Activated CD8-positive, alpha-beta memory T cell treated with anti-CD3 and anti-CD28 coated beads for 4 hours (primary cell): ENCODE data around the gene PRKG1.
"Not testable (repeated sequence)": the region's sequence is repeated elsewhere in the genome, so short reads cannot be mapped to it uniquely, and the experiment has no call there.

Experiments
- DNase-seq, 2 donors: peaks; one replicate each; pipeline ENCODE4 v3.0.0-alpha.2; 2020; ENCODE audit warnings: low read depth in 2 of 2

Gene PRKG1

DNA sequence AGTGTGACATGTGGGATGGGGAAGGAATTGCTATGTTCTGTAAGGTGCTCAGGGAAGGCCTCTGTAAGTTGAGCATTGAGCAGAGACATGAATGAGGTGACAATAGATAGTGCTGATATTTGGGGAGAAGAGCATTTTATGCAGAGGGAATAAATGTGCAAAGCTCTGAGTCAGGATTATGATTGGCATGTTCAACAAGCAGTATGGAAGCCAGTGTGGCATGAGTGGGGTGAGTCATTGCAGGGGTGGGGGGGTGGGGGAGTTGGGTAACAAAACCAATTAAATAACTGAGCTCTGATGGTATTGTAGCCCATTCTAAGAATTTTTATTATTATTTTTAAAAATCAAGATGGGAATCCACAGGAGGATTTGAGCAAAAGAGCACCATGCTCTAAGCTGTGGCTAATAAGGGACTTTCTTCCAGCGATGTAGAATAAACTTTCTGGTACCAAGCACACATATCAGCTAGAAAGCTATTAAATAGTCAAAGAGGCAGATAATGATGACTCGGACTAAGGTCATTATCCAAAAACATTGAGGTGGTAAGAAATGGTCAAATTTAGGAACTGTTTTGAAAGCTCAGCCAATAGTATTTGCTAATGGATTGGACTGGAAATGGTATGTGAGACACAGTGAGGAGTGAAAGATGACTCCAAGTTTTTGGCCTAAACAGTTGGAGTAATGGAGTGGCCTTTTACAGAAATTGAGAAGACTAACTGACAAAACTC lies 96.4 kb downstream of the PRKG1 start:
- no peak for DNase-seq

DNA sequence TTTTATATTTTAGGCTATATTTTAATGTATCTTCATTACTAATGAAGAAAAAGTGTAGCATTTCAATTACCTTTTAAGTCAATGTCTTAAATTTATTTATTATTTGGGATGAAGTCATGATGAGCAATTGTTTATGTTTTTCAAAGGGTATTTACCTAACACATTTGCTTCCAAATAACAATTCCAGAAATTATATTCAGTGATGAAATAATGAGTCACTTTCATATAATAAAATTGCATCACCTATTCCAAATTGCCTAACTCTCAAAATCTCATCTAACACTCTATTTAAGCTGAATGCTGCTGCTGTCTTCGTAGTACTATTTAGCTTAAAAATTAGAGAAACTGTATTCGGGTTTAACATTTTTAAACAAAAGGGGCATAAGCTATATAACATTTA lies 97.7 kb downstream of the PRKG1 start:
- no peak for DNase-seq

DNA sequence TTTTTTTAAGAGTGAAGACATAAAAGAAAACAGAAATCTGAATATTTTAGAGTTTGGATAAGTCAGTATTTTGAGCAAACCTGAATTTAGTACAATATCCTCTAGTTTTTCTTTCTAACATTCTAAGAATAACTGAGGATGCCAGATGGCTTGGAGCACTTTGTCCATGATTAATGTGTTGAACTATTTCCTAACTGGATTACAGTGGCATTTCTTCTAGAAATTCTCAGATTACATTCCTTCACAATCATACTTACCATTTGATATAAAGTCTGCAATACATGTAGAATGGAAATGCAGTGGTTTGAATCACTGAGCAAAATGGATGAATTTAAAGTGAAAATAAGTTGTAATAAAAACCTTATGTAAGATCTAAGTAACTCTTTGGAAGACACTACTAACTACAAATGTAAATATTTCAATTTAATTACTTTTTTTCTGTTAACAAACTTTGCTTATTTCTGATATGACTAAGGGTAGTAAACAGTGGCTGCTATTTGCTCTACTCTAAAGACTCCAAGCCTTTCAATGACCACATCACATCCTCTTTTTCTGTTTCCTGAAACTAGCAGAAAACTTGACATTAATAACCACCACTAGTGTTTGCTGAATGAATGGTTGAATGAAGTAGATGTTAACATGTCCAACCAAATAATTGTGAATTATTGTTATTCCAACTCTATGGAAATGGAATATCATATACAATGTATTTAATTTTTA lies 102.8 kb downstream of the PRKG1 start:
- no peak for DNase-seq

DNA sequence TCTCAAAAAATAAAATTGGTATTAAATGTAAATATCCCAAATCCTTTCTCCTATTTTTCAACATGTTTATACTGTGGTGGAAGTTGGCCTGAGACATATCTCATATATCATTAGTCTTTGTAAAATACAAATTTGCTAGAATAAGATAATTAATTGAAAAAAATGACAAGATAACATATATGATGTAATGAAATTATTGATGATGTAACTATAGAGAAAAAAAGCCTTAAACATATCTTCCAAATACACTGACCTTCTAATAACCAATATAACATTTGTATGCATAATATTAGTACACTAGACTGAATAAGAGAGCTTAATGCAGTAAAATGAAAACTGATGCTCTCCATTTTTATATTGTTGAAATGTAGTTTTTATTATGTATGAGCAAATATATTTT lies 104.3 kb downstream of the PRKG1 start:
- no peak for DNase-seq

DNA sequence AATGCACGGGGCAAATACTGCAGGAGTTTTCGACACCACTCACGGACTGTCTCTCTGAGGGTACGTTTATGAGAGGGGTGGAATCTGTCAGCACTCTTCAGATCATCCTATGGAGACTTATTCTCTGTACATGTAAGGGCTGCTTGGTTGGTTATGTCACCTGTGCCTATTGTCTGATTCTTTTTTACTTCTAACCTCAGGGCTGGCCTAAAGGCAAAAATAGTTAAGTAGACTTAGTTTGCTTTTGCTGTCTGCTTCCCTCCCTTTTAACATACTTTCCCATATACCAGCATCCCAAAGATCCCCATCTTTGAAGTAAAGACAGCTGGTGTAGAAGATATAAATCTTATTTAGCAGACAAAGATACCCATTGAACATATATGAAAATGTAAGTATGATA lies 105.9 kb downstream of the PRKG1 start:
- DNase-seq, result no peak

DNA sequence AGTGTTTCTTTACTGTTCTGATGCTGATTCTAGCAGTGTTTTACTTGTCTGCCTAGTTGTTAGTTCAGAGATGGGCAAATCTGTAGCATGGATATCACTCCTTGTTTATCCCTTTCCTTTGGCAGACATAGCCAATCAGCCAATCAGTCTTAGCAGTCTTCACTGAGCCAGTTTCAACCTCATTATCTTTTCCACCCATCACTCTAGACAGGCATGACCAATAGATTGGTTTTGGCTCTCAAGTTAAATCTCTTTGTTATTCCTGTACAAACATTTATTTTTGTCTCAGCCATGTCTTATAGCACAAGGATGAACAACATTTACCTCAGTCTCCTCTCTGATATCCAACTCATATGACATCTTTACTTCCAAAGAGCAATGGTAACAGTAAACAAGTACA lies 109.5 kb downstream of the PRKG1 start:
- DNase-seq, result no peak

DNA sequence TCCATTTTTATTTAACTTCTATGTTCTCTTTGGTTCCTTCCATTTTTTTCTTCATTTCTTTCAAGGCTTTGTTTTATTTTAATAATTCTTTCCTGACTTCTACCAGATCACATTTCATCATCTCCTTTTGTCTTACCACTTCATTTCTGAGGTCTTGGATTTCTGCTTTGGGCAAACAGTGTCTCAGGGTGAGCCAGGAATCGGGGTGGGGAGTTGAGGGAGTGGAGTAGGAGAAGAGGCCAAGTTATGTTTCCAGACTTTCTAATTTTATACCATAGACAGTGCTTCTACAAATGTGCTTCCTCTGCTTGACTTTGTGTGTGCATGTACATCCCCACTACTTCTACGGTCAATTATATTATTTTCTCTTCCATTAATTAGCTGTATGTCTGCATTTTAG lies 112.1 kb downstream of the PRKG1 start:
- DNase-seq, result no peak

DNA sequence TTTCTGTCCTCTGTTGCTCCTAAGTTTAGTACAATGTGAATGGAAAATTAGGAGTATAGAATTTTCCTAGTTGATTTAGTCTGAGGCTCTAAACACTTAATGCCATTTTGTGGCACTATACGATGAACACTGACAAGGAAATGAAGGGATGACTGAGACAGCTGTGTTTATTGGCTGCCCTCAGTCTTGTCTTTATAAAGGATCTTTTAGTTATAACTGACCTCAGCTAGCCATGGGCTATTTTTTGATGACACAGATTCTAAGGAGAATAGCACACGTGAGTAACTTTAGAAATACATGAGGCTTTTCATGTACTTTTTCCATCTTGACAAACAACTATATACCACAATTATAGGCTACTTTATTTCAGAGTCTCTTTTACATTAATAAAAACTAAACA lies 113.7 kb downstream of the PRKG1 start:
- DNase-seq, result no peak

DNA sequence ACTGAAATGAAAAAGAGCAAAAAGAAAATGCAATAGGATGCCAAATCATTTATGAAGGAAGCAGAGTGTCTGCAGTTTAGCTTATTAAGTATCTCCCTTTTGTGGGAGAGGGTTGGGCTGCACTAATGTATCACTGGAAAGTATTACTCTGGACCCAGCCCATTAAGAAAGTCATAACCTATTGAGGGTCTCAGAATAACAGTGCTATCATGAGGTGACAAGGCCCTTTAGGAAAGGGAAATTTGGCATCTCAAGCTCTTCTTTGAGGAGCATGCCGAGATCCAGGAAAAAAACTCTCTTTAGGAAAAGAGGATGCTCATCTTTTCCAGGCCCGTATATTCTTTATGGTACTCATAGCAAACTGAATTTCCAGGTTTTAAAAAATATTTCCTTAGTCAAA lies 114.6 kb downstream of the PRKG1 start:
- DNase-seq, result no peak

DNA sequence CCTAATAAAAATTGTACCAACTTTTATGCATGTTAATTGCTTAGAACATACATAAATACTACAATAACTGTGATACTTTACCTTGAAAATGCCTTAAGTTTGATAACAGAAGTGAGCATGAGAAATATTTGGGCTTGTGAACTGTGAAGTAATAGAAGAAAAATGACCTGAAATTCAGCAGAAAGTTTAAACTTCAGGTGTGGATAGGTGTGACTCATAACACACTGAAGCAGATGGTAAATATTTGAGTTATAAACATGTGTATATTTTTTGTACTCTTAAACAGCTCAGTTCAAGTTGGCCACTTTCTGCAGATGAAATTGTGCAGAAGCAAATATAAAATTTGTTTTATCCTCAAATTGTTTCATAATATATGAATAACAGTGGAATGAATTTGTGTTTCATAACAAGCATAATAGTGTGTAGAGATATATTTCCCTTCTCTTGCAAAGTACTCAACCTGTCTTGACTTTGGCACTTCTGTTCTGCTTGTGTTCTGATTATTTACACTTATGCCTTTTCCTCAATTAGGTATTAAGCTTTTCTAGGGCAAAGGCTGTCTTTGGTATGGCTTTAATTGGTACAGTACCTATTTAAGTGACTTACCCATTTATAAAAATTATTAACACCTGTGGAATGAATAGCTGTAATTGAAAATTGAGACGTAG lies 122.4 kb downstream of the PRKG1 start:
- DNase-seq, result no peak

DNA sequence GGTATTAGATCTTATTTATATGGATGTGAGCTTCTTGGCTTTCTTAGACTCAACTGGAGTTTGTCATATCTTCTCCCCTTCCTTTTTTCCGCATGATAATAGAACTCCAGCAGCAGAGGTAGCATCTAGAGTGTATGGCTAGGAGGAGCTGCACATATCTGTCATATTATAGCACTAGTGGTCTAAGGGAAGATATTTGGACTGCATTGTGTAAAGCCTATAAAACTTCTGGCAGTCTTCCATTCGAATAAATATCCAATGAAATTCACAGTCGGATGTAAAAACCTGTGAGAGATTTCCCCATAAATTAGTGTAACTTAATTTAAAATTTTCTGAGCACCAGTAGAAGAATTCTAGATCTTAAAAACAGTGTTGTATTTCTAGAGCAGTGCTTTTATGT lies 123.9 kb downstream of the PRKG1 start:
- DNase-seq, result no peak

DNA sequence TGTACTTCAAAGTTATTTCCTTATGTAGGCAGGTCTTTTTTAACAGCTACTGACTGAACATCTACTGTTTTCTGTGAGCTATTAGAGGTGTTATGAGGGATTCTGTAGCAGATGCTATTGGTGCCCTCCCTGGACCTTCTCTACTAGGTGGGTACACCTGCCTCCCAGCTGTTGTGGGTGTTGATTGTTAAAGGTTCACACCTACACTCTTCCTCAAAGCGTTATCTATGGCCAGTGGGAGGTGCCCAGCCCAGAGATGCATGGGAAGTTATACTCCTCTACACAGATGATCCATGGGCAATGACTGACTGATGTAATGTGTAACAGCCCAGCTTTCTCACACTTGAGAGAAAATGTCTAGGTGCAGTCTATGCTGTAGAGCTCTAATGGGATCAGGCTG lies 127.7 kb downstream of the PRKG1 start:
- DNase-seq, result no peak

DNA sequence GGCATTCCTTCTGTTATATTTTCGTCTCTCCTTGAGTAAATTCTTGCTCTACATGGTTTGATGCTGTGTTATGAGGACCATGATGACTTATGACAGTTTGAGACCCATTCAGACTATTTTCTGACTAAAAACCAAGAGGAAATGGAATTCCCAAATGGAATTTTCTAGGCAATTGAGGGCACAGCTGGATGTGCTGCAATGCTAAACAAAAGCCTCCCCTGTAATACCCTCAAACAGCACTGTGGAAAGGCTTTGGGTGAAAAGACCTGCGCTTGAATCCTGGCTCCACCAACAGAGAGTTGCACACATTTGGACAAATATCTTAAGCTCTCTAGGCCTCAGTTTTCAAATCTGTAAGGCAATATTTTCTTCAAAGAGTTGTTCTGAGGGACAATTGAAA lies 129.1 kb downstream of the PRKG1 start:
- no peak for DNase-seq

DNA sequence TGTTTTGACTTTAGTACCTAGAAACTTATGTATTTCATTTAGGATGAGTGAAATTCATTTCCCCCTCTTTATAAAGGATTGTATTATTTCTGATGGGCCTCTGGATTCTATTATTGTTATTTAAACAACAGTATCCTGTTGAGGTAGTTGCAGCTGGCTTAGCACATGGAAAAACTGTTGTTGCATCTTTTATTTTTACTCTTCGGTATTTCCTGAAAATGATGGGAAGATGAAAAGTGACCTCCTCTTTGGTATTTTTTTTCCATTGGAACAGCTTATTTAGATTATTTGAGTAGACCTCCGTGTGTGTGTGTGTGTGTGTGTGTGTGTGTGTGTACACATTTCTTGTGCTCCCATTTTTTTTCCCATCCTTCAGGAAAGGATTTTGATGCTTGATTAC lies 129.8 kb downstream of the PRKG1 start:
- DNase-seq, result no peak

DNA sequence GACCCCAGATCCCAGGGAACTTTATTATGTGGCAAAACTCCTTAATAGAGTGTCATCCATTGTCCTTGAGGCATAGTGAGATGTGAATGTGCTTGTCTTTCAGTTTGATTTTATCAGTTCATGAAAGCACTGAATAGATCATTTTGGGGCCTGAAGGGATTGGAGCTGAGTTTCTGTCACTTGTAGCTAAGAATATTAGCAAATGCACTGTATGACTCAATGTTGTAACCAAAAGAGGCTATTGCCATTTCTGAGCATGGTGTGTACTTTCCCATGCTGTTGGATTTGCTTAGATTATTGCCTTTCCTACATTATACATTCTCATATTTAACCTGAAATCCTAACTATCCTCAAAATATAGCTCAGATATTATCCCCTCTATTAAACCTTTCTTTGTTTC lies 130.4 kb downstream of the PRKG1 start:
- no peak for DNase-seq

DNA sequence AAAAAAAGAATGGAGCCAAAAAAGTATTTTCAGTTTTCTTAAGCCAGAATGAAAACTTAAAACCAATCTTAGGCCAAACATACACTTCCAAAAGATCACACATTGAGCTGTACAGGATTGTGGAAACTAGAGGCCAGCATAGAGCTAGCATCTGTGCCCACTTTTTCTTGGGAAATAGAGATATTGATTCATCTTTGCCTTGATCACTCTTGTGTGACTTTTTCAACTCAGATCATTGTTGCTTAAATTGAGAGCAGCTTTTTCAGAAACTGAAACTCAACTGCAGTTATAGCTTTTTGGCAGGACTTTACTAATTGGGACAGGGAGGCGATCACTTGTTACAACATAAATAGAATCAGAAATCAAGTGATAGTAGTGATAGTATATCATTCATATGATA lies 132.2 kb downstream of the PRKG1 start:
- DNase-seq, result no peak

DNA sequence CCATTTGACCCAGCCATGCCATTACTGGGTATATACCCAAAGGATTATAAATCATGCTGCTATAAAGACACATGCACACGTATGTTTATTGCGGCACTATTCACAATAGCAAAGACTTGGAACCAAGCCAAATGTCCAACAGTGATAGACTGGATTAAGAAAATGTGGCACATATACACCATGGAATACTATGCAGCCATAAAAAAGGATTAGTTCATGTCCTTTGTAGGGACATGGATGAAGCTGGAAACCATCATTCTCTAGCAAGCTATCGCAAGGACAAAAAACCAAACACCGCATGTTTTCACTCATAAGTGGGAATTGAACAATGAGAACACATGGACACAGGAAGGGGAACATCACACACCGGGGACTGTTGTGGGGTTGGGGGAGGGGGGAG lies 138.7 kb downstream of the PRKG1 start:
- not testable (repeated sequence) for DNase-seq

DNA sequence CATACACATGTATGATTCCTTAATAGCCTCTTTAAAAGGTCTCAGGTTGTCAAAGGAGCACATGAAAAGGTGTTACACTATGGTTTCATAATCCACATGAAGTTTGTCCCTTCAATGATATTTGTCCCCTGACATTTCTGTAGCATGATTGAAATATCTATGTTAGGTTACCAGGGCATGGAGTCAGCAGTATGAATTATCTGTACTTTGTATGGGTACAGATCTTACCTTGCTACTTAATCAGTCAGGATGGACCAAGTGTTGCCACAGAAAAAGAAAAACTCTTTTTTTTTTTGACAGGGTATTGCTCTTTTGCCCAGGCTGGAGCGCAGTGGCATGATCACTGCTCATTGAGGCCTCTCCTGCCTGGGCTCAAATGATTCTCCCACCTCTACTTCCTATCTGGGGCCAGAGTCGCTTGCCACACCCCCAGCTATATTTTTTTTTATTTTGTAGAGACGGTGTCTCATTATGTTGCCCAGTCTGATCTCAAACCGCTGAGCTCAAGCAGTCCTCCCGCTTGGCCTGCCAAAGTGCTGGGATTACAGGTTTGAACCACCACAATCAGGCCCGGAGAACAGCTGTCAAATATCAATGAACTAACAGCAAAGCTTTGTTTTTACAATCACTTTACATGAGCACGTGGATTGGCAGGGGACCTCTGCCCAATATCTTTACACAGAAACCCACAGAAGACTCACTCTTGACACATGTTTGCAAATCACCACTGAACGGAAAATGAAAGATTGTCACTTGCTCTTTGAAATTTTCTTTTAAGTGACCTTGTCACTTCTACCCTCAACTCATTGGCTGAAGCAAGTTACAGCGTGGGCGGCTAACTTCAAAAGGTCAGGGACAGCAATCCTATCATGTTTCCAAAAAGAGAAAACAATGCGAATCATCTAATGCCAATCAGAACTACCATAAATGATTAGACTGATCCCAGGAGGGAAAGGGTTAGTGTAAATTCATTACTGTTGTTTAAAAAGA lies 140.2 kb downstream of the PRKG1 start:
- no peak for DNase-seq

DNA sequence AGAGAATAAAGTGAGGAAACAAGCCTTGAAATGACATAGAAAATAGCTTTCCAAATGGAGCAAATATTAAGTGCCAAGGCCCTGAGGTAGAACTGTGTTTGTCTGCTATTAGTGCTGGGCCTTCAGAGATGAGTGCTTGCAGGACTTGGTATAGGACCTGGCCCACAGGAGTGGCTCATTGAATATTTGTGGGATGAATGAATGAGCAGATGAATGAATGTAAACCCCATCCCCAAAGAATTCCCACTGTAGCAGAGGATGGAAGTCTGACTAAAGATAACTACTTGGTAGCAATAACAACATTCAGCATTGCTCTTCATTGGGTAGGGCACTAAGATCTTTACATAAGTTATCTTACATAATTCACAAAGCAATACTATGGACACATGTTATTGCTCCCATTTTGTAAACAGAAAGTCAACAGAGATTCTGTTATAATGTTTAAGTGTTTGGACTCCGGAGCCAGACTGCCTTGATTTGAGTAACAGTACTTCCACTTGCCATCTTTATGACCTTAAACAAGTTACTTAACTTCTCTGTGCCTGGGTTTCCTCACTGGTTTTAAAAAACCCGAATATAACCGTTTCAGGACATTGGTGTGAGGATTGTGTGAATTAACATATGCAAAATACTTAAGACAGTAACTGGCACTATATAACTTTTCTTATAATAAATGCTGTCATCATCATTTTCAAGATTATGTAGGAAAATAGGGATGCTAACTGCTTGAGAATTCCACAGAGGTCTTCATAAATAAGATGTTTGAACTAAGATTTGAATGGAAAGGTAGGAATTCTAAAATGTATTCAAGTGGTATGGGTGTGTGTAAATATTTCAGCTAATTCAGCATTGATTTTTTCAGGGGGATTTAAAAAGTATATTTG lies 141.9 kb downstream of the PRKG1 start:
- DNase-seq, result no peak

DNA sequence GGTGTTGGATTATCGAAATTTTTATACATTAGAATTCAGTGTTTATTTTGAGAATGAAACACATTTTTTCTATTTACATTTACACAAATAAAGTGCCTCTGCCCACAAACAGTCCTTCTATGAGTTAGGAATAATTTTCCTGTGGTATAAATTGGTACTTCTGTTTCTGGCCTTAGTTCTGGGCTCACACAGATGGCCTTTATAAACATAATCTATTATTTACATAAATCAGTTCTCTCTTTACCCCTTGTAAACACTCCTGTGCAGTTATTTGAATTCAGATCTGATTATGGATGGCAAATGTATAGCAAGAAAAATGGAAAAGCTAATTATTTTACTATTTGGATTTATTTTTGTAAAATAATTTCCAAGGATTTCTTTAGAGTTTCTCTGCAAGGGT lies 143.2 kb downstream of the PRKG1 start:
- no peak for DNase-seq

DNA sequence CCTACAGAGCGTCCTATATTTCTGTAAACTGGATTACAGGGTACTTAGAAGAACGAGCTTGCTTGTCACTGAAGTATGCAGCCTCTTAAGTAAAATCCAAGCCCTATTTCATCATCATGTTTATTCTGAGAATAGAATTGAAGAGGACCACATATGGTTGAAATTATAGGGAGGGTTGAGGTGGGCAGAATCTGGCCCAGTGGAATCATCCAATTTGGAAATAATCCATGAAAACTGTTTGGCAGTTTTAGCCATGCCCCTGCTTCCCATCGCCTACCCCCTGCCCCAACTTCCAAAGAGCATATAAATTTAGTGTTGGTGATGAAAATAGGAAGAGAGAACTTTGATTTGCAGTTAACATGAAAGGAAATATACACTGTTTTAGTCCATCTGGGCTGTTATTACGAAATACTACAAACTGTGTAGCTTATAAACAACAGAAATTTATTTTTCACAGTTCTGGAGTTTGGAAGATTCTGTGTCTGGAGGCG lies 150.4 kb downstream of the PRKG1 start:
- no peak for DNase-seq
